Right lobe of liver (tissue), 4 donors: ENCODE measurements around the gene RNF44.

Source experiments
- CTCF ChIP-seq, 4 donors: fragments of 200-600 bp in 3 of 4; fragments of 450-650 bp in 1 of 4; IDR thresholded peaks; one replicate each; pipeline versions ENCODE4 v1.5.1 to v1.8.0; 2016 to 2022; ENCODE audit warnings: antibody characterized with exemption in 4 of 4, mild to moderate bottlenecking in 2 of 4
- POLR2A ChIP-seq: fragments of 450-650 bp; IDR thresholded peaks from one replicate; pipeline ENCODE4 v1.6.1; 2017; ENCODE audit warnings: antibody characterized with exemption, mild to moderate bottlenecking
- donor health status: DM: no; HTN: no; CAD: no.
- donor health status: DM: no; HTN: no; CAD: no.
- donor health status: DM: no; HTN: yes; CAD: no.

- TF ChIP-seq CTCF (IDR thresholded peaks at IDR 0.05) (no peak), POLR2A (no peak)
Observed at GRCh38 chr5:176489077-176489476, 48.1 kb downstream of the RNF44 start.
